ENCODE results near the gene PAIP1.

PAIP1 gene

GRCh38 chr5:43483298-43484105 lies 73.4 kb downstream of the PAIP1 start, which contains the start of gene TMEM267:
Gene TMEM267 (minus strand): TSS chr5:43483865. CDS start chr5:43453969, 29,896 bp downstream.
- no peak for TF ChIP-seq CTCF (IDR thresholded peaks at IDR 0.05; ENCODE audit: low read depth, low read length)
- TF ChIP-seq POLR2A (IDR thresholded peaks at IDR 0.05; ENCODE audit: extremely low read depth, insufficient read length) = peak; percentile 95
- TF ChIP-seq MYC (IDR thresholded peaks at IDR 0.05; ENCODE audit: low read depth, low read length) = peak; percentile 56; the same call in 1 of the 2 replicates
- H3K4me3 ChIP-seq (ENCODE audit: low read depth, low read length) = peak within 1 kb of the TSS; percentile 67
- peak; percentile 97 for DNase-seq (ENCODE audit: low read depth)

- H3K4me3 ChIP-seq (ENCODE audit: low read depth, low read length) = peak overlapping the region; percentile 67
- no peak for TF ChIP-seq MYC (IDR thresholded peaks at IDR 0.05; ENCODE audit: low read depth, low read length)
- no peak for TF ChIP-seq MAX (IDR thresholded peaks at IDR 0.05; ENCODE audit: low read depth, low read length)
- TF ChIP-seq CTCF (IDR thresholded peaks at IDR 0.05; ENCODE audit: low read depth, low read length) = no peak
- no peak for TF ChIP-seq POLR2A (IDR thresholded peaks at IDR 0.05; ENCODE audit: extremely low read depth, insufficient read length)
- DNase-seq (ENCODE audit: low read depth) = peak; percentile 42
Observed at GRCh38 chr5:43482490-43483297, 74.2 kb downstream of the PAIP1 start.
